ENCODE results near the gene GFI1. TPM values are rescaled to one million over a fixed set of nuclear protein-coding genes. Genes with fewer than 3 reads are reported as not detected.

The GFI1 gene
- total and polyA plus RNA-seq, 2 of the 13 experiments (the other 11 are each of a cell fraction or from before 2014, with no cell fraction given), result 10.3 to 10.5 TPM

DNA sequence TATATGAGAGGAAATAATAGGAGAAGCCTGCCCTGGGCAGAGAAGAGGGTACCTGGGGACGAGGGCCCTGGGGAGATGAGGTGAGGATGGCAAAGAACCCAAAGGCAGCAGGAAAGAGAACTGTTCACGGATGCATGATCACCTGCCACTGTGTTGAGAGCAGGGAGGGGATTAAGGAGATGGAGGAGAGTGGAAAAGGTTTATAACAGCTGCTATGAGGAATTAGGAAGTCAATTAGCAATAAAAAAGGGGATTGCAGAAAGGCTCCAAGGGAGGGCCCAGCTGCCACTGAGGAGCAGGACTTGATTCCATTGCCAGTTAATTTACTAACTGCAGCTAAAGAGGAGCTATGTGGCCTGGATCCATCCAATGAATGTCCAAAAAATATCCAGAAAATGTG is 61.1 kb downstream of the GFI1 start:
- no peaks in the 10 kb centered on the region for H3K79me2 ChIP-seq (ENCODE audit: insufficient read depth, low read length)
- in situ Hi-C loops (cut with HindIII; ENCODE audit: extremely low pct_ligation_motif_present, low pct_unique_long_range_greater_than_20kb) (no loop called here), intact Hi-C loops (cut with micrococcal nuclease; ENCODE audit: unreplicated experiment) (no loop called here)
- H3K36me3 ChIP-seq (replicated peaks in 1 of 2; ENCODE audit: control insufficient read depth in 1 of 2, insufficient read depth in 2 of 2, low read length in 2 of 2), result no peaks in the 10 kb centered on the region
- FAIRE-seq (no peak), ATAC-seq (no peak), DNase-seq (ENCODE audit: low spot score) (no peak)
- no peak overlapping the region for H2AFZ ChIP-seq (ENCODE audit: low read length)
- H3K9me3 ChIP-seq (ENCODE audit: low read length), result no peaks in the 10 kb centered on the region
- TF ChIP-seq ZNF30 (CRISPR knock-in tag; IDR thresholded peaks at IDR 0.05) (no peak), ZBTB21 (CRISPR knock-in tag; IDR thresholded peaks at IDR 0.05) (no peak), ZNF232 (CRISPR knock-in tag; IDR thresholded peaks at IDR 0.05; ENCODE audit: borderline replicate concordance) (no peak), ZNF670 (CRISPR knock-in tag; IDR thresholded peaks at IDR 0.05; ENCODE audit: borderline replicate concordance) (no peak), KLF9 (CRISPR knock-in tag; IDR thresholded peaks at IDR 0.05; ENCODE audit: low read depth) (no peak), ZNF317 (CRISPR knock-in tag; IDR thresholded peaks at IDR 0.05) (no peak), MEF2D (CRISPR knock-in tag; IDR thresholded peaks at IDR 0.05) (no peak), KLF6 (CRISPR knock-in tag; IDR thresholded peaks at IDR 0.05) (no peak), ZNF24 (IDR thresholded peaks at IDR 0.05) (no peak), MXI1 (IDR thresholded peaks at IDR 0.05; ENCODE audit: borderline replicate concordance, low read depth, low read length) (no peak), ZNF737 (CRISPR knock-in tag; IDR thresholded peaks at IDR 0.05; ENCODE audit: borderline replicate concordance) (no peak), ZNF724P (CRISPR knock-in tag; IDR thresholded peaks at IDR 0.05; ENCODE audit: borderline replicate concordance) (no peak), KDM5B (CRISPR knock-in tag; IDR thresholded peaks at IDR 0.05; ENCODE audit: borderline replicate concordance) (no peak), NCOA2 (CRISPR knock-in tag; IDR thresholded peaks at IDR 0.05) (no peak), ZNF556 (CRISPR knock-in tag; IDR thresholded peaks at IDR 0.05; ENCODE audit: borderline replicate concordance) (no peak), FLYWCH1 (CRISPR knock-in tag; IDR thresholded peaks at IDR 0.05) (no peak)
- TF ChIP-seq, protein P1, sequence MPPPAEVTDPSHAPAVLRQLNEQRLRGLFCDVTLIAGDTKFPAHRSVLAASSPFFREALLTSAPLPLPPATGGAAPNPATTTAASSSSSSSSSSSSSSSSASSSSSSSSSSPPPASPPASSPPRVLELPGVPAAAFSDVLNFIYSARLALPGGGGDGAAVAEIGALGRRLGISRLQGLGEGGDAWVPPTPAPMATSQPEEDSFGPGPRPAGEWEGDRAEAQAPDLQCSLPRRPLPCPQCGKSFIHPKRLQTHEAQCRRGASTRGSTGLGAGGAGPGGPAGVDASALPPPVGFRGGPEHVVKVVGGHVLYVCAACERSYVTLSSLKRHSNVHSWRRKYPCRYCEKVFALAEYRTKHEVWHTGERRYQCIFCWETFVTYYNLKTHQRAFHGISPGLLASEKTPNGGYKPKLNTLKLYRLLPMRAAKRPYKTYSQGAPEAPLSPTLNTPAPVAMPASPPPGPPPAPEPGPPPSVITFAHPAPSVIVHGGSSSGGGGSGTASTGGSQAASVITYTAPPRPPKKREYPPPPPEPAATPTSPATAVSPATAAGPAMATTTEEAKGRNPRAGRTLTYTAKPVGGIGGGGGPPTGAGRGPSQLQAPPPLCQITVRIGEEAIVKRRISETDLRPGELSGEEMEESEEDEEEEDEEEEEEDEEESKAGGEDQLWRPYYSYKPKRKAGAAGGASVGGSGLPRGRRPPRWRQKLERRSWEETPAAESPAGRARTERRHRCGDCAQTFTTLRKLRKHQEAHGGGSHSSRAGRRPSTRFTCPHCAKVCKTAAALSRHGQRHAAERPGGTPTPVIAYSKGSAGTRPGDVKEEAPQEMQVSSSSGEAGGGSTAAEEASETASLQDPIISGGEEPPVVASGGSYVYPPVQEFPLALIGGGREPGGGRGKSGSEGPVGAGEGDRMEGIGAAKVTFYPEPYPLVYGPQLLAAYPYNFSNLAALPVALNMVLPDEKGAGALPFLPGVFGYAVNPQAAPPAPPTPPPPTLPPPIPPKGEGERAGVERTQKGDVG (CRISPR knock-in tag; IDR thresholded peaks at IDR 0.05; ENCODE audit: borderline replicate concordance), result no peak
- TF ChIP-seq, protein P2, sequence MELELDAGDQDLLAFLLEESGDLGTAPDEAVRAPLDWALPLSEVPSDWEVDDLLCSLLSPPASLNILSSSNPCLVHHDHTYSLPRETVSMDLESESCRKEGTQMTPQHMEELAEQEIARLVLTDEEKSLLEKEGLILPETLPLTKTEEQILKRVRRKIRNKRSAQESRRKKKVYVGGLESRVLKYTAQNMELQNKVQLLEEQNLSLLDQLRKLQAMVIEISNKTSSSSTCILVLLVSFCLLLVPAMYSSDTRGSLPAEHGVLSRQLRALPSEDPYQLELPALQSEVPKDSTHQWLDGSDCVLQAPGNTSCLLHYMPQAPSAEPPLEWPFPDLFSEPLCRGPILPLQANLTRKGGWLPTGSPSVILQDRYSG (CRISPR knock-in tag; IDR thresholded peaks at IDR 0.05), result no peak
- H4K20me1 ChIP-seq (ENCODE audit: insufficient read depth, low read length), result no peaks in the 10 kb centered on the region
- ChIA-PET CTCF (ENCODE audit: low intra/inter-chr PET ratio, low total read pairs) (no interaction called here), POLR2A (no interaction called here)
- no peak overlapping the region for H3K27ac ChIP-seq (ENCODE audit: extremely low read length, insufficient read depth, low read length)
- H3K27me3 ChIP-seq (ENCODE audit: control insufficient read depth in 1 of 2, insufficient read depth in 2 of 2, low read length in 2 of 2), result 0 out of 5 replicates have a peak, but pooled peaks cover 0 to 6% of the 10 kb centered on the region in 2 experiments
- H3K4me1 ChIP-seq (ENCODE audit: insufficient read depth, low read length), result no peaks in the 10 kb centered on the region
- H3K4me2 ChIP-seq (ENCODE audit: low read depth, low read length), result no peak overlapping the region
- 19% methylated on average over 2 of the region's 2 CpGs for WGBS (ENCODE audit: low lambda C conversion rate)
- BruUV-seq (replicated peaks), result no TSS peak
- no peak overlapping the region for H3K9ac ChIP-seq (ENCODE audit: insufficient read depth, low read depth, low read length)
- no peak overlapping the region for H3K4me3 ChIP-seq (replicated peaks in 1 of 3; ENCODE audit: insufficient read depth in 1 of 3, low read depth in 2 of 3, low read length in 3 of 3)

All from HepG2 (cell line).